ENCODE measurements around the gene PIGW.

Gene PIGW

GRCh38 chr17:36511216-36511615 is 23.6 kb upstream of the PIGW start:
- TF ChIP-seq, protein P1, sequence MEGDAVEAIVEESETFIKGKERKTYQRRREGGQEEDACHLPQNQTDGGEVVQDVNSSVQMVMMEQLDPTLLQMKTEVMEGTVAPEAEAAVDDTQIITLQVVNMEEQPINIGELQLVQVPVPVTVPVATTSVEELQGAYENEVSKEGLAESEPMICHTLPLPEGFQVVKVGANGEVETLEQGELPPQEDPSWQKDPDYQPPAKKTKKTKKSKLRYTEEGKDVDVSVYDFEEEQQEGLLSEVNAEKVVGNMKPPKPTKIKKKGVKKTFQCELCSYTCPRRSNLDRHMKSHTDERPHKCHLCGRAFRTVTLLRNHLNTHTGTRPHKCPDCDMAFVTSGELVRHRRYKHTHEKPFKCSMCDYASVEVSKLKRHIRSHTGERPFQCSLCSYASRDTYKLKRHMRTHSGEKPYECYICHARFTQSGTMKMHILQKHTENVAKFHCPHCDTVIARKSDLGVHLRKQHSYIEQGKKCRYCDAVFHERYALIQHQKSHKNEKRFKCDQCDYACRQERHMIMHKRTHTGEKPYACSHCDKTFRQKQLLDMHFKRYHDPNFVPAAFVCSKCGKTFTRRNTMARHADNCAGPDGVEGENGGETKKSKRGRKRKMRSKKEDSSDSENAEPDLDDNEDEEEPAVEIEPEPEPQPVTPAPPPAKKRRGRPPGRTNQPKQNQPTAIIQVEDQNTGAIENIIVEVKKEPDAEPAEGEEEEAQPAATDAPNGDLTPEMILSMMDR (IDR thresholded peaks at IDR 0.05; ENCODE audit: low read length): no peak
- TF ChIP-seq EZH2 (optimal IDR thresholded peaks at IDR 0.05; ENCODE audit: low read depth, low read length) (no peak), EZH2phosphoT487 (IDR thresholded peaks at IDR 0.05; ENCODE audit: low read length) (no peak)
- no peaks in the 10 kb centered on the region for H3K9me2 ChIP-seq (replicated peaks; ENCODE audit: insufficient read depth, low read length)
- no peak for DNase-seq
- no peaks in the 10 kb centered on the region for H4K20me1 ChIP-seq (ENCODE audit: insufficient read depth, low read length)
- H3K4me2 ChIP-seq (ENCODE audit: low read depth, low read length): no peak overlapping the region
- H3F3A ChIP-seq (ENCODE audit: insufficient read depth, low read length): no peaks in the 10 kb centered on the region
- H3K4me3 ChIP-seq (ENCODE audit: low read length): no peak overlapping the region
- H3K27me3 ChIP-seq (replicated peaks; ENCODE audit: insufficient read depth, low read length): no peaks in the 10 kb centered on the region
- H3K9ac ChIP-seq (ENCODE audit: low read length): no peak overlapping the region
- no peaks in the 10 kb centered on the region; the same call in 1 of the 2 replicates for H3K36me3 ChIP-seq (replicated peaks; ENCODE audit: insufficient read depth, low read length)
- no peaks in the 10 kb centered on the region for H3K4me1 ChIP-seq (ENCODE audit: low read length)
- no peak overlapping the region for H3K27ac ChIP-seq (ENCODE audit: low read length)
- no peaks in the 10 kb centered on the region for H3K9me3 ChIP-seq (replicated peaks; ENCODE audit: insufficient read depth, low read length)
- no peak overlapping the region for H2AFZ ChIP-seq (ENCODE audit: low read length)
- no peaks in the 10 kb centered on the region for H3K79me2 ChIP-seq (ENCODE audit: low read length)

GRCh38 chr17:36512641-36513040 is 22.1 kb upstream of the PIGW start:
- H2AFZ ChIP-seq (ENCODE audit: low read length): no peak overlapping the region
- H3K4me2 ChIP-seq (ENCODE audit: low read depth, low read length): no peak overlapping the region
- H3K4me1 ChIP-seq (ENCODE audit: low read length): no peaks in the 10 kb centered on the region
- no peaks in the 10 kb centered on the region for H3F3A ChIP-seq (ENCODE audit: insufficient read depth, low read length)
- H3K79me2 ChIP-seq (ENCODE audit: low read length): no peaks in the 10 kb centered on the region
- H3K4me3 ChIP-seq (ENCODE audit: low read length): no peak overlapping the region
- DNase-seq: no peak
- H3K27me3 ChIP-seq (replicated peaks; ENCODE audit: insufficient read depth, low read length): no peaks in the 10 kb centered on the region
- TF ChIP-seq, protein P1 (IDR thresholded peaks at IDR 0.05; ENCODE audit: low read length): no peak
- TF ChIP-seq EZH2phosphoT487 (IDR thresholded peaks at IDR 0.05; ENCODE audit: low read length) (no peak), EZH2 (optimal IDR thresholded peaks at IDR 0.05; ENCODE audit: low read depth, low read length) (no peak)
- no peaks in the 10 kb centered on the region for H3K9me3 ChIP-seq (replicated peaks; ENCODE audit: insufficient read depth, low read length)
- no peaks in the 10 kb centered on the region for H4K20me1 ChIP-seq (ENCODE audit: insufficient read depth, low read length)
- H3K36me3 ChIP-seq (replicated peaks; ENCODE audit: insufficient read depth, low read length): no peaks in the 10 kb centered on the region; the same call in 1 of the 2 replicates
- H3K9ac ChIP-seq (ENCODE audit: low read length): no peak overlapping the region
- H3K27ac ChIP-seq (ENCODE audit: low read length): no peak overlapping the region
- H3K9me2 ChIP-seq (replicated peaks; ENCODE audit: insufficient read depth, low read length): no peaks in the 10 kb centered on the region

DNA sequence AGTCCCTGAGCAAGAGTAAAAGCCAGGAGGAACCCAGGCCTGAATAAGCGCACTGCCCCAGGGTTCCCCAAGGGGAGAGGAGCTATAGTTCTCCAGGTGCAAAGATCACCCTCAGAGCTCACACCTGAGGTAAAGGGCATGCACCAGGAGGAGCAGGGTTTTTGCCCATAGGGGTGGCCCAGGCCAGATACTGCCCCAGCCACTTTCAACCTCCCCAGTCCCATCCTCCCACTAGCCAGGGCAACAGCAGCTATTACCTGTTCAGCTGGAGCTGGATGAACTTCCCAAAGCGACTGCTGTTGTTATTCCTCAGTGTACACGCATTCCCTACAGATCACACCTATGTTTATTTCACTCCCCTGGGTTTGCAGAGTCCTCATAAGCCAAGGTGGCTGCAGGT is 19.9 kb upstream of the PIGW start:
- H3K79me2 ChIP-seq (ENCODE audit: low read length): no peaks in the 10 kb centered on the region
- DNase-seq: no peak
- TF ChIP-seq EZH2phosphoT487 (IDR thresholded peaks at IDR 0.05; ENCODE audit: low read length) (no peak), EZH2 (optimal IDR thresholded peaks at IDR 0.05; ENCODE audit: low read depth, low read length) (no peak)
- TF ChIP-seq, protein P1 (IDR thresholded peaks at IDR 0.05; ENCODE audit: low read length): no peak
- H3K27me3 ChIP-seq (replicated peaks; ENCODE audit: insufficient read depth, low read length): no peaks in the 10 kb centered on the region
- H4K20me1 ChIP-seq (ENCODE audit: insufficient read depth, low read length): no peaks in the 10 kb centered on the region
- H3K36me3 ChIP-seq (replicated peaks; ENCODE audit: insufficient read depth, low read length): no peaks in the 10 kb centered on the region
- no peaks in the 10 kb centered on the region for H3K4me1 ChIP-seq (ENCODE audit: low read length)
- no peak overlapping the region for H2AFZ ChIP-seq (ENCODE audit: low read length)
- H3K9me2 ChIP-seq (replicated peaks; ENCODE audit: insufficient read depth, low read length): no peaks in the 10 kb centered on the region
- no peak overlapping the region for H3K4me2 ChIP-seq (ENCODE audit: low read depth, low read length)
- H3K27ac ChIP-seq (ENCODE audit: low read length): no peak overlapping the region
- no peak overlapping the region for H3K4me3 ChIP-seq (ENCODE audit: low read length)
- no peaks in the 10 kb centered on the region for H3K9me3 ChIP-seq (replicated peaks; ENCODE audit: insufficient read depth, low read length)
- no peaks in the 10 kb centered on the region for H3F3A ChIP-seq (ENCODE audit: insufficient read depth, low read length)
- H3K9ac ChIP-seq (ENCODE audit: low read length): no peak overlapping the region
